Epidermal melanocyte (primary cell): ENCODE measurements around the gene PLIN3.
A peak's percentile ranks its signal among the peaks of the same experiment; 100 is the strongest.
"Not testable (repeated sequence)": the region's sequence is repeated elsewhere in the genome, so short reads cannot be mapped to it uniquely, and the experiment has no call there.

Source experiments
- DNase-seq: peaks from one replicate; pipeline ENCODE4 v3.0.0; 2011; ENCODE audit warnings: low spot score; ENCODE audit not compliant: insufficient read length

Gene PLIN3

GRCh38 chr19:4814625-4815425 lies 52.6 kb downstream of the PLIN3 start:
- no peak for DNase-seq

DNA sequence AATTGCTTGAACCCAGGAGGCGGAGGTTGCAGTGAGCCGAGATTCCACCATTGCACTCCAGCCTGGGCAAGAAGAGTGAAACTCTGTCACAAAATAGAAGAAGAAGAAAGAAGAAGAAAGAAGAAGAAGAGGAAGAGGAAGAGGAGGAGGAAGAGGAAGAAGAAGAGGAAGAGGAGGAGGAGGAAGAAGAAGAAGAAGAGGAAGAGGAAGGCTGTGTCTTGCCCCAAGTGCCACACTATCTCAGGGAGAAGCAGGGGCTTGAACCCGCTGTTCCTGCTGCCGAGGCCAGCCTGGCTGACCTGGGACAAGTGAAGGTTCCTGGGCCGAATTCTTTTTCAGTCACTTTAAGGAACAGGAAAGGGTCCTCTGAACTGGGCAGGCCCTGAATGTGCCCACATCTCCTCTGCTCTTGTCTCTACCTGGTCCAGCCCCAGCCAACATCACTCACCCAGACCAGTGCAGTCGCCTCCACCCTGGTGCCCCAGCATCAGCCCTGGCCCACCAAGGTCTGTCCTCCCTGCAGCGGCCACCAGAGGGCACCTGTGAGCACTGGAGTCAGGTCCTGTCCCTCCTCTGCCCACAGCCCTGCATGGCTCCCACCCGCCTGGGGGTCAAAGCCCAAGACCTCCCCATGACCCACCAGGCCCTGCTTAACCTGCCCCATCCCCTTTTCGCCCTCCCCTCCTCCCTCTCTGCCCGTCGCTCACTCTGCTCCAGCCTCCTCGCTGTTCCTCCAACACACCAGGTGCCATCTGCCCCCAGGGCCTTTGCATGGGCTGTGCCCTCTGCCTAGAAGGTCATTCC lies 55.9 kb downstream of the PLIN3 start:
- DNase-seq: peak; percentile 32

DNA sequence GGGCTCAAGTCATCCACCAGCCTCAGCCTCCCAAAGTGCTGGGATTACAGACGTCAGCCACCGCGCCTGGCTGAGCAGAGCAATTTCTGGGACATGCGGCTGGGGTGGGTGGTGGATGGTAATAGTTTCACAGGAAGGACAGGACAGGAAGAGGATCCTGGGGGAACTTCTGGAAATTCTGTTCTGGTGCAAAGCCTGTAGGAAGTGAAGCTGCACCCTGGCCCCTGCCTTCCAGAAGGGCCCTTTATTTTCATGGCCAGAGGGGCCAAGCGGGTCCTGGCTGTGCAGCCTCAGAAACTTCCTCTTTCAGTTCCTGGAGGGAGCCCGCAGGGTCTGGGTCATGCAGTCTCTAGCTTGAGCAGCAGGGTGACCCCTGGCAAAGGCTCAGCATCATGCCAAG lies 60.3 kb downstream of the PLIN3 start:
- no peak for DNase-seq

- no peak for DNase-seq
Observed at GRCh38 chr19:4806384-4806783, 61.1 kb downstream of the PLIN3 start.

- DNase-seq: not testable (repeated sequence)
Observed at GRCh38 chr19:4805140-4805539, 62.3 kb downstream of the PLIN3 start.

DNA sequence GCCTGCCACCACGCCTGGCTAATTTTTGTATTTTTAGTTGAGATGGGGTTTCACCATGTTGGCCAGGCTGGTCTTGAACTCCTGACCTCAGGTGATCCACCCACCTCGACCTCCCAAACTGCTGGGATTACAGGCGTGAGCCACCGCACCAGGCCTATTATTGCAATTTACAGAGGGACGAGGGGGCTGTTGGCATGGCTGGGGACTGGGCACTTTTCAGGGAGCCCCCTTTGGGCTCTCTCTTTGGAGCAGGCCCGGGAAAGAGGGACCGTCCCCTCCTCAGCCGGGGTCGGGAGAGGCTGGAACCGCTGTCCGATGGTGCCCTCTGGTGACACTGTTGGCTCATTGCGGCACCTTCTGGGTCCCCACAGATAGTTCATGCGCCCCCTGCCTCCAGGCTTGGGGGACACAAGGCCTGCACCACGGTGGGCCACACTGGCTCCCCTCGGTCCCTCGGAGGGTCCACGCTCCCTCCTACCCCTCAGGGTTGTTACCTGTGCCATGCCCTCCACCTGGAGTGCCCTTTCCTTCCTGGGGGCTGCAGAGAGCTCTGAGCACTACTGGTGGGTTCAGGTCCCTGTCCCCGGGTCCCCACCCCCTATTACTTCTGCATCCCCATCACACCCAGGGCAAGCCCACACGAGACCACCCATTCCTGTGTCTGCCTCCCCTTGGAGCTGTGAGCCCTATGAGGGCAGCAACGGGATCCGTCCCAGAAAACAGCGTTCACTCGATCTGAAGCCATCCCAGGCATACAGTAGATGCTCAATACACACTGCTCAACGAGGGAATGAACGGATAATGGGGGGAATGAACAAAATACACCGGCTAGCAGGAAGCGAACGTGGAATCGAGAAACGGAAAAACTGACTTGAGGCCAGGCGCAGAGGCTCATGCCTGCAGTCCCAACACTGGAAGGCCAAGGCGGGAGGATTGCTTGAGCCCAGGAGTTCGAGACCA lies 63.5 kb downstream of the PLIN3 start:
- DNase-seq: no peak

DNA sequence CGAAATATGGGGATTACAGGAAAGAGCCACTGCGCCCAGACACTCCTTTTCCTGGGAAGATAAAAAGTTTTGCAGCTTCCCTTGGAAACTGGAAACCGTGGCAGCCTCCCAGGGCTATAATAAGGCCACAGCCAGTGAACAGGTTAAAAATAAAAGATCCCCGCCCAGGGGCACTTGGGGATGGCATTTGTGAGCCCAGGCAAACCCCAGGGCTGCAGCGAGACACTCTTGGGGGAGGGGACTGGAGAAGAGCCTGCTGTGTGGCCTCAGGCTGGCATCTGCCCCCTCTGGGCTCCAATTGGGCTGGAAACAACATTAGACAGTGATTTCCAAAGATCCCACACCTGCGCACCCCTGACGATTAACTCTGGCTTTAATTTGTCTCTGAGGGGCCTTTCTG lies 64.8 kb downstream of the PLIN3 start:
- DNase-seq: no peak

DNA sequence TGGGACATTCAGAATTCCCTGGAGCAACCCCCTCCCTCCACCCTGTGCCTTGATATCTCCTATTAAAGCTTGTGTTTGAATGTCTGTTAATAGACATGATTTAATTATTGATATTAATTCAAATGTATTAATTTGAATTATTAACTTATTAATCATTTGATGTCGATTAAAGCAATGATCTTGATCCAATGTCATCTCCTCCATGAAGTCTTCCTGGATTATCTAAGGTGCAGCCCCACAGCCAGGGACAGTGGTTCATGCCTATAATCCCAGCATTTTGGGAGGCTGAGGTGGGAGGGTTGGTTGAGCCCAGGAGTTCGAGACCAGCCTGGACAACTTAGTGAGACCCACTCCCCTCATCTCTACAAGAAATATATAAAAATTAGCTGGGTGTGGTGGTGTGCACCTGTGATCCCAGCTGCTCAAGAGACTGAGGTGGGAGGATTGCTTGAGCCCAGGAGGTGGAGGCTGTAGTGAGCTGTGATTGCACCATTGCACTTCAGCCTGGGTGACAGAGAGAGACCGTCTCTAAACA lies 66.3 kb downstream of the PLIN3 start:
- DNase-seq: no peak

DNA sequence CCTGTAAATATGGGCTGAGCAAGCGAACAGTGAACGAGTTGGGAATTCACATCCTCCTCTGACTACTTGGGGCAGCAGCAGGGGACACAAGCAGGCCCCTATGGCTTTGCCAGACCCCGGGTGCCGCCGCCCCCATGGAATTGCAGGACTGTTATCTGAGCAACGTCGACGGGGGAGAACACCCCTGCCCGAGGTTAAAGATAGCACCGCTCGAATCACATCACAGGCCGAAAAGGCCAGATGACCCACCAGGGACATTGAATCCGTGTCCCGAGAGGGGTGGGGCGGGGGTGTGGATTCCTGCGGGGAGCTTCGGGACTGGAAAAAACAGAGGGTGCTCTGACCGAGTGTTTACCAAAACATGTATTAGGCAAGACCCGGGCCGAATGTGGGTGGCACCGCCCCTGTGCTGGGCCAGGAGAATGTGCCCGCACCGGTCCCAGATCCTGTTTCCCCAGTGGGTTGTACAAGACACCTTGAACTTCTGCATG lies 66.8 kb downstream of the PLIN3 start:
- DNase-seq: no peak

DNA sequence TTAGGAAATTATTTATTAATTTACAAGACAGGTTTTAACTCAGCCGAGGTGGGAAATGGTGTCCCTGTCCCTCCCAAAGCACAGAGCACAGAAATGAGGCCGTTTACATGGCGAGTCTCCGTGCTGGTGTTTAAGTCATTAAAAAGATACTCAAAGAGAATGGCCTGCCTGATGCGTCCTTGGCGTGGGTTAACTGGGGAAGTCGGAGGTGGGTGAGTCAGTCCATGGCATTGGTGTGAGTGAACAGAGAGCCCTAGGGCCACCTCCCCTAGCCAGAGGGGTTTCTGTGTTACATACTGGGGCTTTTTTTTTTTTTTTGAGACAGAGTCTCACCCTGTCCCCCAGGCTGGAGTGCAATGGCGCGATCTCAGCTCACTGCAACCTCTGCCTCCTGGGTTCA lies 72.1 kb downstream of the PLIN3 start:
- DNase-seq: no peak

- DNase-seq: no peak
Observed at GRCh38 chr19:4794971-4795370, 72.5 kb downstream of the PLIN3 start.

DNA sequence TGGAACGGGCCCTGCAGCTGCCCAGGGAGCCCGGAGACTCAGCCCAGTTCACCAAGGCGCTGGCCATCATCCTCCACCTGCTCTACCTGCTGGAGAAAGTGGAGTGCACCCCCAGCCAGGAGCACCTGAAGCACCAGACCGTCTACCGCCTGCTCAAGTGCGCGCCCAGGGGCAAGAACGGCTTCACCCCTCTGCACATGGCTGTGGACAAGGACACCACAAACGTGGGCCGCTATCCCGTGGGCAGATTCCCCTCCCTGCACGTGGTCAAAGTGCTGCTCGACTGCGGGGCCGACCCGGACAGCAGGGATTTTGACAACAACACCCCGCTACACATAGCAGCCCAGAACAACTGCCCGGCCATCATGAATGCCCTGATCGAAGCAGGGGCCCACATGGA lies 74.2 kb downstream of the PLIN3 start:
- not testable (repeated sequence) for DNase-seq

DNA sequence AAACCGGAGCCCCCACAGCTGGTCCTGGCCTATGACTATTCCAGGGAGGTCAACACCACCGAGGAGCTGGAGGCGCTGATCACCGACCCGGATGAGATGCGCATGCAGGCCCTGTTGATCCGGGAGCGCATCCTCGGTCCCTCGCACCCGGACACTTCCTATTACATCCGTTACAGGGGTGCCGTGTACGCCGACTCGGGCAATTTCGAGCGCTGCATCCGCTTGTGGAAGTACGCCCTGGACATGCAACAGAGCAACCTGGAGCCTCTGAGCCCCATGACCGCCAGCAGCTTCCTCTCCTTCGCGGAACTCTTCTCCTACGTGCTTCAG lies 74.6 kb downstream of the PLIN3 start:
- not testable (repeated sequence) for DNase-seq

GRCh38 chr19:4792019-4792865 lies 75.2 kb downstream of the PLIN3 start:
- DNase-seq: not testable (repeated sequence)

DNA sequence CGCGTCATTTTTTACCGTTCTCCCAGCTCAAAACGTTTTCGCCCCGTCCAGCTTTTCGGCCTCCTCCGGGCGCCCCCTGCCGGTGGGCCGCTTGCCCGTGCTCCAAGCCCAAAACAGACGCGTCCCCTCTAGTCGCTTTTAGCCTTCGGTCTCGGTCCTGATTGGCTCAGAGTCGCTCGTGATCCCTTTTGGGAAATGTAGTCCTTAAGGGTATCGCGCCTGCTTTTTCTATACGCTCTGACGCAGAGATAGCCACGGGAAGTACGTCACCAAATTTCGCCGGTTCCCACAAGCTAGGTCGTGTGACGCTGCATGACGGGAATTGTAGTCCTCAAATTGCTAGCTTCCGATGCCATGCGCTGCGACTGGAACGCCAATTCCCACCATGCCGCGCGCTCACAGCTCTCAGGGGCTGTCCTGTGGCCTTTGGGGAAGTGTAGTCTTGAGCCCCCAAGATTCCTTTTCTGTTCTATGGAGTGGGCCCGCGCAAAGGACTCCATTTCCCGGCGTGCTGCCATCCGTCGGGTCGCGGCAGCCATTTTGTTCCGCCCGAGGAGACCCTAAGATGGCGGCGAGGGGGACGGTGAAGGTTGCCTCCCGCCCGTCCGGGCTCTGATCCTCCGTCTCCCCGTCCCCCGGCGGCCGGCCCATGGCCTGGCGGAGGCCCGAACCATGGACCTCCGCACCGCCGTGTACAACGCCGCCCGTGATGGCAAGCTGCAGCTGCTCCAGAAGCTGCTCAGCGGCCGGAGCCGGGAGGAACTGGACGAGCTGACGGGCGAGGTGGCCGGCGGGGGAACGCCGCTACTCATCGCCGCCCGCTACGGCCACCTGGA lies 76.1 kb downstream of the PLIN3 start, which contains the start of gene FEM1A:
Gene FEM1A, plus strand, starts transcription at position 552 of the 836 bp plus-strand sequence. Its CDS starts 121 bp downstream, at position 673.
- DNase-seq: peak; percentile 99
